Medulla oblongata (tissue), 1 donor: ENCODE measurements around the gene PPOX.

ENCODE experiments used
- DNase-seq: peaks from one replicate; pipeline ENCODE4 v3.0.0-alpha.2; 2015; ENCODE audit errors: extremely low spot score

Gene PPOX

DNA sequence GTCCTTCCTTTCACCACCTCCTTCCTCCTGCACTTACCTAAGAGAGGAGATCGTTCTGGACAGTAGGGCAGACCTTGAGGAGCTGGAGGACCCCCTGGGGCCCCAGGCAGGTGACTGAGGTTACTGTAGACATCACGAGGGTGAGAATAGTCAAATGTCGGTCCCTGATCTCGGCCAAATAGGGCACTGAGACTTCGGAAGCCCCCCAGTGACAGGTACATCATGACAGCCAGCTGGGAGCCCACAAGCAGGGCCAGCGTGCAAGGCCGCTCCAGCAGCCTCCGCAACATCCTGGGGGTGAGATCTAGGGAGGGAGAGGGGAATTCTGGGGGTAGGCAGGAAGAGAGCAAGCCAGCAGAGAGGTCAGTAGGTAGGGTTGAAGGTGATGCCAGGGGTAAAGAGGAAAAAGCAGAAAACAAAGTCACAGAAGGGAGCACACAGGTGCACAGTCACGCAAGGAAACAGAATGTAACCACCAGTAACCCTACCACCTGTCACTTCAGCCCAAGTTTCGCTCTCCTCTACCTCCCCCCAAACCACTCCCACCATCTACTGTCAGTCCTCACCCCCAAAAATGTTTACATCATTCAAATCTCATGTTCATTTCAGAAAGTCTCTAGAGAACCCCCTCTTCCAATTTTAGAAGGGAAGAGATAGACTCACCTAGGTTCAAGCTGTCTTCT, 9.7 kb downstream of the PPOX start:
- DNase-seq = no peak

GRCh38 chr1:161176468-161177111, 10.4 kb downstream of the PPOX start:
- no peak for DNase-seq

GRCh38 chr1:161177112-161177935, 11.1 kb downstream of the PPOX start, which contains the start of gene B4GALT3:
TSS of gene B4GALT3 (minus strand) at chr1:161177507. CDS start at chr1:161176060, 1,447 bp downstream.
- DNase-seq = peak; percentile 88

GRCh38 chr1:161177936-161178244, 11.7 kb downstream of the PPOX start:
- DNase-seq = no peak

DNA sequence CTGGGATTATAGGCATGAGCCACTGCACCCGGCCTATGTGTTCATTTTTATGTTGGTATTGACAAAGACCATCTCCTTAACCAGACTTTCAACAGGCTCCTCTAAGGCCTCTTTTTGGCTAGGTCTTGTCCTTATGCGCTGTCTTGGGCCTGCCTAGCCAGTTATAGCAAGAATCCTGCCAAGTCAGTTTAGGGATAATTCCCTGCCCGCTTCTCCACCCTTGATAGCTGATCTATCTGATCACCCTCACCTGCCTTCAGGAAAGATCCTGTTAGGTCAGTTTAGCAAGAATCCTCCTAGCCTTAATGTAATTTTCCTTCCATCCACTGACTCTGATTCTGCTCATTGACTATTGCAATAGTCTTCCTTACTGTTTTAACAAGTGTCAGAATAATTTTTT, 13.5 kb downstream of the PPOX start:
- no peak for DNase-seq

DNA sequence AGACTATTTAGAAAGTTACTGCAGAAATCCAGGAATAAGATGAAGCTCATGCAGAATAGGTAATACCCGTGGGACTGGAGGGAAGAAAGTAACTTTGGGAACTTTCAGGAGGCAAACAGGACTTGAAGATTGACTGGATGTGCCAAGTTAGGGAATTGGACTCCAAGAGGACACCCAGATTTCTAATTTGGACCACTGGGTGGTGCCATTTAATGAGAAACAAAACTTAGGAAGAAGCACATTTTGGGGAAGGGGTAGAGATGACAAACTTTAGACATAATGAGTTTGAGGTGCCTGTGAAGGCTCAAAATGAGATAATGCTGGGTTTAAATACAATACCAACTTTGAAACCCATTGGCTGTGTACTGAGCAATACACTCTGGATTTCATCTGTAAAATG, 14.4 kb downstream of the PPOX start:
- DNase-seq = peak; percentile 60

GRCh38 chr1:161182214-161182613, 16.0 kb downstream of the PPOX start:
- DNase-seq = no peak

DNA sequence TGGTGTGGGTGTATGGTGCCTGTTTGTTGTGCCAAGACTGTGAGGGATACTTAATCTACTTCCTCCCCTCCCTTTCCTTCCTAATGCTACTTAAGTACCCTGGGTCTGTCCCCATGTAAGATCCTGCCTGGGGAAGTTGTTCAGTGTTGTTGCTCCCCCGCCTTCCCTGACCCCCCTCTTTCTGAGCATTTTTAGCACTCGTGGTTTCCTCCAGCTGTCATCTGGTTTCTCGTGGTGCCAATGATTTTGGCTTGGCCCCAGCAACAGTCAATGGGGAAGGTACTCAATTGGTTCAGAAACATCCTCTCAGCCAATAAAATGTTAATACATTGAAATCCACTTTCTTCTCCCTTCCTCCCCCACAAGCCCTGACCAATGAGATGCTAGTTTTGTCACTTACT, 19.1 kb downstream of the PPOX start:
- DNase-seq = peak; percentile 89

- DNase-seq = peak; percentile 83
These were observed 19.6 kb downstream of the PPOX start for GRCh38 chr1:161185732-161186311.

- no peak for DNase-seq
These were observed 21.1 kb downstream of the PPOX start for GRCh38 chr1:161187311-161187710.

DNA sequence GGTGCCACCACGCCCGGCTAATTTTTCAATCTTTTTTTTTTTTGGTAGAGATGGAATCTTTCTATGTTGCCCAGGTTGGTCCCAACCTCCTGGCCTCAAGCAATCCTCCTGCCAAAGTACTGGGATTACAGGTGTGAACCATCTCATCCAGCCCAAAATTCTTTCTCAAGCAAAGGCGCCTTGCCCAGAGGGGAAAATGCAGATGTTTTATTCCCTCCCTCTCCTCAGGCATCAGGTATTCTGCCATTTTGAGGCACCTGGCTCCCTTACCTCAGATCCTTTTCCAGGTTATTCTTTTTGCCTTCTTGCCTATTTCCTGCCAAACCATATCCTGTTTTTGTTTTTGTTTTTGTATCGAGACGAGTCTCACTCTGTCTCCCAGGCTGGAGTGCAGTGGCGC, 22.2 kb downstream of the PPOX start:
- DNase-seq = no peak

GRCh38 chr1:161189036-161189435, 22.8 kb downstream of the PPOX start:
- DNase-seq = no peak

GRCh38 chr1:161190962-161191521, 24.8 kb downstream of the PPOX start:
- peak; percentile 51 for DNase-seq

- DNase-seq = no peak
These were observed 25.7 kb downstream of the PPOX start for GRCh38 chr1:161191971-161192370.

GRCh38 chr1:161192476-161193465, 26.5 kb downstream of the PPOX start:
- peak; percentile 92 for DNase-seq

- DNase-seq = peak; percentile 91
These were observed 27.5 kb downstream of the PPOX start for GRCh38 chr1:161193561-161194235.

- DNase-seq = peak; percentile 79
These were observed 28.9 kb downstream of the PPOX start for GRCh38 chr1:161195171-161195570.

DNA sequence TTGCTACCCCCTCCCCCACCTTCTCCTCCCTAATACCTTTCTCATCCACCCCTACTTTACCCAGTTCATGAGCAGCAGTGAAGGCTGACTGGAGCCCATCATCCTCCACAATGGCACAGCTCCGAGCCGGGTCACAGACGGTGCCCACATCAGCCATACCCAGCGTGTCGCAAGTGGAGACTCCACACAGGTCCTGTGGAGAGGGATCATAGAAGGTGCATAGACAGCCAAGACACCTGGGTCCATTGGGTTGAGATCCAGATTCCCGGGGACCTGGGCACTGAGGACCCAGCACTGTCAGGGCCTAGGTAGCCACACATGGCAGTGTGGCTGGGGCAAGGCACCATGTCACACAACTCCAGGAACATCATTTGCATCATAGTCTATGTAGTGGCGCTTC, 29.9 kb downstream of the PPOX start:
- no peak for DNase-seq

- no peak for DNase-seq
These were observed 30.6 kb downstream of the PPOX start for GRCh38 chr1:161196521-161197451.
